HG02981 (cell line): ENCODE results near the gene DNAJC3.
"Not testable (repeated sequence)": the region's sequence is repeated elsewhere in the genome, so short reads cannot be mapped to it uniquely, and the experiment has no call there.

Experiments
- ATAC-seq: cut with Tn5 transposase; IDR thresholded peaks from one replicate; pipeline ENCODE4 v1.9.1; 2021; ENCODE audit warnings: mild to moderate bottlenecking, moderate library complexity; ENCODE audit not compliant: unreplicated experiment

DNAJC3 gene

GRCh38 chr13:95667235-95667634 is 9.7 kb upstream of the DNAJC3 start:
- ATAC-seq: not testable (repeated sequence)

GRCh38 chr13:95671597-95671996 is 5.3 kb upstream of the DNAJC3 start:
- no peak for ATAC-seq

GRCh38 chr13:95676105-95676761 is 706 bp upstream of the DNAJC3 start:
- peak; percentile 5 for ATAC-seq

- peak; percentile 3 for ATAC-seq
Observed at GRCh38 chr13:95677564-95678266, 776 bp downstream of the DNAJC3 start.

GRCh38 chr13:95678967-95679366 is 2.0 kb downstream of the DNAJC3 start:
- ATAC-seq: no peak

GRCh38 chr13:95679722-95680121 is 2.8 kb downstream of the DNAJC3 start:
- ATAC-seq: no peak

- ATAC-seq: no peak
Observed at GRCh38 chr13:95684418-95684817, 7.5 kb downstream of the DNAJC3 start.

GRCh38 chr13:95684960-95685359 is 8.0 kb downstream of the DNAJC3 start:
- not testable (repeated sequence) for ATAC-seq

- no peak for ATAC-seq
Observed at GRCh38 chr13:95689582-95689926, 12.6 kb downstream of the DNAJC3 start.

- not testable (repeated sequence) for ATAC-seq
Observed at GRCh38 chr13:95690986-95691385, 14.0 kb downstream of the DNAJC3 start.

GRCh38 chr13:95697052-95697680 is 20.2 kb downstream of the DNAJC3 start:
- ATAC-seq: no peak

GRCh38 chr13:95698047-95698749 is 21.3 kb downstream of the DNAJC3 start:
- peak; percentile 51 for ATAC-seq

GRCh38 chr13:95703576-95703975 is 26.6 kb downstream of the DNAJC3 start:
- no peak for ATAC-seq

- ATAC-seq: no peak
Observed at GRCh38 chr13:95704510-95704909, 27.6 kb downstream of the DNAJC3 start.

- no peak for ATAC-seq
Observed at GRCh38 chr13:95706356-95706755, 29.4 kb downstream of the DNAJC3 start.

GRCh38 chr13:95707035-95707434 is 30.1 kb downstream of the DNAJC3 start:
- no peak for ATAC-seq

- no peak for ATAC-seq
Observed at GRCh38 chr13:95707442-95708390, 30.8 kb downstream of the DNAJC3 start.

- no peak for ATAC-seq
Observed at GRCh38 chr13:95708391-95708774, 31.4 kb downstream of the DNAJC3 start.

- ATAC-seq: no peak
Observed at GRCh38 chr13:95708811-95709500, 32.0 kb downstream of the DNAJC3 start.

GRCh38 chr13:95710313-95710712 is 33.4 kb downstream of the DNAJC3 start:
- ATAC-seq: no peak
